Eye (tissue), 1 donor: Measurements from ENCODE around the gene VGF.
A peak's percentile ranks its signal among the peaks of the same experiment; 100 is the strongest.
"Not testable (repeated sequence)": the region's sequence is repeated elsewhere in the genome, so short reads cannot be mapped to it uniquely, and the experiment has no call there.

Experiments used
- DNase-seq: peaks from one replicate; pipeline ENCODE4 v3.0.0-alpha.2; 2015

The VGF gene

DNA sequence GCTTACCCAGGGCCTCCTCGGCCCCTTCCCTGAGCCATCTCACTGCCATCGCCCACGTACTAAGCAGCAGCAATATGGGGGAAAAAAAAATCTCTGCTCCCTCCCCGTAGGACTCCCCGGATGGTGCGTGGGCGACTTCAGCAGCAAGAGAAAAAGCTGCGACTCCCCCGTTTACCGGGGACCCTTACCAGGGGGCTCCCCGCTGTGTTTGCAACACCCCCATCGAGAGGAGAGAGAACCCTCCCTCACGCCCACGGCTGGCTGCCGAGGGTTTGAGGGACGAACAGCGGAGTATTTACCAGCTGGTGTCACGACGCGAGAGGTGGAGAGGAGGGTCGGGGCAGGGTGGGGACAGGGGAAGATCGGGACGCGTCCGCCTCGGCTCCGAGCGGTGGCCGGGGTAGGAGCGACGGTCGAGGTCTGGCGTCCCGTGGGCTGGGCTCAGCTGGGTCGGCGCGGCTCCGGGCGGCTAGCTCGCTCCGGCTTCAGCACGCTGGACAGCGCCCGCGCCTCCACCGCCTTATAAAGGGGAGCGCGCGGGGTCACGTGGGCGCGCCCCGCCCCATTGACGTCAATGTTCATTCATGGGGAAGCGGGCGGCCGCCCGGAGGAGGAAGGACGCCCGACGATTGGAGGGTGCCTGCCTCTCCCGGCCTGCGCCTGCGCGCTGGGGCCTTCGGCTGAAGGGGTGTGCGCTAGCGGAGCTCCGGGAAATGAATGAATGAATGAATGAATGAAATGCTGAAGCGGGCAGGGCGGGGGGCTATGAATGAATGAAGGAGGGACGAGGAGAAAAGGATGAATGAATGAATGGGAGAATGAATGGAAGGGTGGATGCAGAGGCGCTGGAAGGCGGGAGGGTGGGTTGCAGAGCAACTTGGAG, at the start of gene VGF:
Gene VGF, minus strand, starts transcription at position 495 of the 883 bp plus-strand sequence. CDS start 726 bp downstream, outside the sequence.
- peak; percentile 97 for DNase-seq

GRCh38 chr7:101212014-101212413, 46.6 kb upstream of the VGF start:
- no peak for DNase-seq

DNA sequence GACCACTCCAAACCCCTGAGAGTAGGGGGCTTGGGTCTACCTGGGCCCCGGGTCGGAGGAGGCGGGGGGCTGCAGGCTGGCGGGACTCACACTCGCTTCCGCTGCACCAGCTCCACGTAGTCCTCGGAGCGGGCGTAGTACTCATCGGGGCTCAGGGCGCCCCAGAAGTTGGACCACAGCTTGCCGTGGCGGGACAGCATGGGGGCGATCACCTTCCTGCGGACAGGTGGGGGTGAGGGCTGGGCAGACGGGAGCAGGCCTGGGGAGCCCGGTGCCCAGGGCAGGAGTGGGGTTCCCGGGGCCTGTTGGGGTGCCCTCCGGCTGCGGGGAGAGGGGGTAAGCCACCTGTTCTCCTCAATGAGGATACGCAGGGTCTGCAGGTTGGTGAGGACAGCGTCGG, 46.1 kb upstream of the VGF start:
- no peak for DNase-seq

DNA sequence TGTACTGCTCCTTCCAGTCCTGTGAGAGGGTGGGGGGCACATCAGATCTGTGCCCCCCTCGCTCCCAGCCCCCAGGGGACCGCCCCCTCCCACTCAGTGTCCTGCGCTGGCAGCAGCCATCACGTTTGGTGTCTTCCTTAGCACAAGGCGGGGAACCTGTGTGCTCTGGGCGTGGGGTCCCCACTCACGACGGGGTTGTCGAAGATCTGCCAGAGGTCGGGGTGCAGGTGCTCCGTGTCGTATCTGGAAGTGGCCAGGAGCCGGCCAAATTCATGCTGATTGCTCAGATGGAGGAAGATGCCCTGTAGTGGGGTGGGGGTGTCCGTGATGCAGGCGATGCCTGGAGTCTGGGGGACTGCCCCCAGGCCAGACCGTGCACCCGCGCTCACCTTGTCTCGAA, 44.8 kb upstream of the VGF start:
- no peak for DNase-seq

DNA sequence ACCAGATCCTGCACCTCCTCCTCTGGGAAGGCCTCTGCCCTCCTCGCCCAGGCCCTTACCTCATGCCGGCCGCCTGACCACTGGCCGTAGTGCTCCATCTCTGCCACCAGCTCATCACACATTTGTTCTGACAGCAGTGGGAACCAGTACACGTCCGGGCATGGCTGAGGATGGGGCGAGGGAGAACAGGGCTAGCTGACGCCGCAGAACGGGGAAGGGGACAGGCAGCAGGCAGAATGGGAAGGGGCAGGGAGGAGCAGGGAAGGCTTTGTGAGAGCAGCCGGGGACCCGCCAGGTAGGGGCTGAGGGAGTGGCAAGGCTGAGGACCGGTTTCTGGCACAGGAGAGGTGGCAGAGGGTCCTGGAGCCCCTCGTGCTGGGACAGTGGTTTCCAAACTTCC, 43.4 kb upstream of the VGF start:
- DNase-seq = no peak

DNA sequence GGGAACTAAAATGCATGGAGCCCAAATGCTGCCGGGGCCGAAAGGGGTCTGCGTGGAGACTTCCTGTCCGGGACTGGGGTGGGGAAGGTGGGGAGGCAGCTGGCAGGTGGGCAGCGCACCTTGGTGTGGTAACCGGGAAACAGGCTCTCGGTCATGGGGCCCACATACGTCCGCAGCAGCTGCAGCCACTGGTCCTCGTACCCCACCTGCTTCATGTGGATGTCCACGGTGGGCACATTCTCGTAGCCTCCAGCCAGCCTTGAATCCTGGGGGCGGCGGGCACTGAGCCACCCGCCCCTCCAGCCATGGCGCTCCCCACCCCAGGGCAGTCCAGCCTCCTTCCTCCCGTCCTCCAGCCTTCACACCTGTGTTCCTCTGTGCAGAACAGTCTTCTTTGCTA, 42.1 kb upstream of the VGF start:
- DNase-seq = no peak

GRCh38 chr7:101206665-101207042, 41.3 kb upstream of the VGF start:
- no peak for DNase-seq

GRCh38 chr7:101205901-101206664, 40.7 kb upstream of the VGF start:
- no peak for DNase-seq

DNA sequence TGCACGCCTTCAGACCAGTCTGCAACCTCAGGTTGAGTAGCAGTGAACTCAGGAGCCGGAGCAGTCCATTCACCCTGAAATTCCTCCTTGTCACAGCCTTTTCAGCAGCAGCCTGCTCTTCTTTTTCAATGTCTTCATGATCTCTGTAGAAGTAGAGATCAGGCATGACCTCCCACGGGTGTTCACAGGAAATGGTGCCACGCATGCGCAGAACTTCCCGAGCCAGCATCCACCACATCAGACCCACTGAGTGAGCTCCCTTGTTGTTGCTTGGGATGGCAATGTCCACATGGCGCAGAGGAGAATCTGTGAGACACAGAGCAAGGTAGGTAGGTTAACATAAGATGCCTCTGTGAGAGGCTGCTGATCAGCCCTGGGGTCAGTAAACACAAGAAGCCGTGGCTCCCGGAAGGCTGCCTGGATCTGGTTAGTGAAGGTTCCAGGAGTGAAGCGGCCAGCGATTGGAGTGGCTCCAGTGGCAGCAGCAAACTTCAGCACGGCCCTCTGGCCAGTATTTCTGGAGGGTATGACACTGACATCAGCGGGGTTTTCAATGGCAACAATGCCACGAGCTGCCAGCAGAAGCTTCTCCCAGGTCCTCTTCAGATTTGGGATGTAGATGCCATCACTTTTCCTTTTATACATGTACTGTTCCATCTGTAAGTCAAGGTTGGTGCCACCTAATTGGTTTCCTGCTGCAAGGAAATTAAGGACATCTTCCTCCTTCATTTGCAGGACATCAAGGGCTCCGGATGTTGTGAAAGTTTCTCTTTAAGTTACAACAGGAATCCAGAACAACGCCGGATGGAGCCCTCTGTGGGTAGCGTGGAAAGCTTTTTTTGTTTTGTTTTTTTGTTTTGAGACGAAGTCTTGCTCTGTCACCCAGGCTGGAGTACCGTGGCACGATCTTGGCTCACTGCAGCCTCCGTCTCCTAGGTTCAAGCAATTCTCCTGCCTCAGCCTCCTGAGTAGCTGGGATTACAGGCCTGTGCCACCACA, 38.7 kb upstream of the VGF start:
- not testable (repeated sequence) for DNase-seq

DNA sequence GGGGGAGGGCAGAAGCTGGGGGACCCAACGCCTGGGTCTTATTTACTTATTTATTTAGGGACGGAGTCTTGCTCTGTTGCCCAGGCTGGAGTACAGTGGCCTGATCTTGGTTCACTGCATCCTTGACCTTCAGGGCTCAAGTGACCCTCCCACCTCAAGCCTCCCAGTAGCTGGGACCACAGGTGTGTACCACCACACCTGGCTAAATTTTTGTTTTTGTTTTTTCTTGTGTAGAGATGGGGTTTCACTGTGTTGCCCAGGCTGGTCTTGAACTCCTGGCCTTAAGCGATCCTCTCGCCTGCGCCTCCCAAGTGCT, 37.2 kb upstream of the VGF start:
- no peak for DNase-seq

DNA sequence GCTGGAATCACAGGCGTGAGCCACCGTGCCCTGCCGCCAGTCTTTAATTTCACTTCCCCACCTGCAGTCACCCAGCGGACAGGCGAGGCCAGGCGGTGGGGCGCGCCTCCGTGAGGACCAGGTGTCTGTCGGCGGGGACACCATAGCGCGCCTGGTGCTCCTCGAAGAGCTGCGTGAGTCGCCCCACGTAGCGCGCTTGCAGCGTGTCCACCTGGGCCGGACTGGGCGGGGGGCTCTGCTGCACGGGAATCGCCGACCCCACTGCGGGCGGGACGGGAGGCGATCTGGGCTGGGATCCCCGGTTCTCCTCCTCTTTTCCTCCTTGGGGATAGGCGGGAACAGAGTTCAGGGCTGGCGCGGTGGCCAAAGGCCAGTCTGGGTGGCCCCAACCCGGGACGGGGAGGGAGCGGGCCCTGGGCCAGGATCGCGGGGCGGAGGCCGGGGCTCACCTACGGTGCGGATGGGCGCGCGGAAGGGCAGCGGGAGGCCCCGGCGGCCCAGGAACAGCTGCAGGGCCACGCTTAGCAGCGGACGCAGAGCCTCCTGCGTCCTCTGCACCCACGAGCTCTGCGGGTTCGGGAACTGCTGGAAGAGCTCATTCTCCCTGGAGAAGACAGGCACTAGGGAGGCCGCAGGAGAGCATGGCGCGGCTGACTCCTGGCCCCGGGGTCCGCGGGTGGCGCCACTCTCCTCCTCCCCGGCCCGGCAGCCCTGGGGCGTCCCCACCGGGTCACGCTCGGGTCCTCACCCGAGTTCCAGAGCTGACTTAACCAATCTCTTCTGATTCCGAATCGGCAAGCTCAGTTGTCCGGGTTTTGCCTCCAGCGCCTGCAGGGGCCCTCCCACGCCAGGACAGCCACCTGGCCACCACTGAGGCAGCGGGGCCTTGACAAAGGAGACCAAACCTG, 36.6 kb upstream of the VGF start:
- peak; percentile 20 for DNase-seq

- no peak for DNase-seq
These were observed 35.7 kb upstream of the VGF start, which contains the start of gene MOGAT3 for GRCh38 chr7:101200862-101201599. MOGAT3 (minus strand) TSS chr7:101201036; CDS start chr7:101200854, 182 bp downstream.

DNA sequence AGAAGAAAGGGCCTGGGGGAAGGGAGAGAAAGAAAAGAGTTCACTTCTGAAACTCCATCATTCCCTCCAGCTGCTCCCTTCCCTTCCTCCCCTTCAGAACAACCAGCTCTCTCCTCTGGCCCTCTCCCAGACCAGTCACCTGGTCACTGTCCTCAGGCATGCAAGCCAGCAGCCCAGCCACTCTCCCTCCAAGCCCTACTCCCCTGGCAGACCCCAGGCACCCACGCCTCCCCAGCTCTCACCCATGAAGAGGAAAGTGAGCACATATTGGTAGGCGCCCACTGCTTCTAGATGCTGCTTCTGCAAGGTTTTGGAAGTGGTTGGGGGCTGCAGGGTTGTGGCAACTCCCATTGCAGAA, 35.1 kb upstream of the VGF start:
- DNase-seq = no peak

GRCh38 chr7:101199522-101199921, 34.2 kb upstream of the VGF start:
- DNase-seq = not testable (repeated sequence)

DNA sequence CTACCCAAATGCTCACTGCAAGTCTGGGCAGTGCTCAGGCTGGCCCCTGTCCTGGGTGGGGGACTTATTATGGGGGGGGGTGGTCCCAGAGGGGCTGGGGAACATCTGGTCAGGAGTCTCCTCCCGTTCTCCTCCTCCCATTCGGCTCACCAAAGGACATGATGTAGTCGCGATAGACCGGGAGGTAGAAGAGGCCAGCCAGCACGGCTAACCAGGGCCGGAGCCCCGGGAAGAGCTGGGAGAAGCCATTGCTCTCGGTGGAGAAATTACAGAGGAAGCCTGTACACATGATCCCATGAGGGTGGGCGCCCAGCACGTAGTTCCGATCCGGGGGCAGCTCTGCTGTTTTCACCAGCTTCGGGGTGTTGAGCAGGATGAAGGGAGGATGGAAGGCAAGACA, 33.1 kb upstream of the VGF start:
- DNase-seq = no peak

DNA sequence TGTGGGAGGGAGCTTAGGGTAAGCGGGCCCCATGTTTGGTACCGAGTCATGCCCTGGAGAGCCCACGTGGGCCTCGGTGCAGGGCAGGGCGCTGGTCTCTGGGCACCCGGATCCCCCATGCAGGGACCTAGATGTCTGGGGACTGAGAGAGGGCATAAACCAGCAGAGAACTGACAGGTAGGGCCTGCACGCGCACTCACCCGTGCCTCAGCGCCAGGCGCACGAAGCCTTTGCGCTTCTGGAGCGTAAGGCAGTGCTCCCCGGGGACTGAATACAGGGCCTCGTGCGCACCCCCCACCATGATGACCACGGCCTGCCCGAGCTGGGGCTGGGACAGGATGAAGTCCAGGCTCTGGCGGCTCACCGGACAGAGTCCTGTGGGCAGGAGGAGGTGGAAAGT, 32.6 kb upstream of the VGF start:
- DNase-seq = no peak

- DNase-seq = no peak
These were observed 30.5 kb upstream of the VGF start for GRCh38 chr7:101195884-101196283.

DNA sequence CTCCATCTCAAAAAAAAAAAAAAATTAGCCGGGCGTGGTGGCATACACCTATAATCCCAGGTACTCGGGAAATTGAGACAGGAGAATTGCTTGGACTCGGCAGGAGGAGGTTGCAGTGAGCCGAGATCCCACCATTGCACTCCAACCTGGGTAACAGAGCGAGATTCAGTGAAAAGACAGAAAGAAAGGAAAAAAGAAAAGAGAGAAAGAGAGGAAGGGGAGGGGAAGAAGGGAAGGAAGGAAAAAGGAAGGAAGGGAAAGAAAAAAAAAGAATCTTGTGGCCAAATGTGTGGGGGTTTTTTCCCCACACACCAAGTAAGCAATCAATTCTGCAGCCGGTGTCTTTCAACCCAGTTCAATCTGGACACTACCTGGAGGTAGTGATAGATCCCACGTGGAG, 23.7 kb upstream of the VGF start:
- DNase-seq = no peak

DNA sequence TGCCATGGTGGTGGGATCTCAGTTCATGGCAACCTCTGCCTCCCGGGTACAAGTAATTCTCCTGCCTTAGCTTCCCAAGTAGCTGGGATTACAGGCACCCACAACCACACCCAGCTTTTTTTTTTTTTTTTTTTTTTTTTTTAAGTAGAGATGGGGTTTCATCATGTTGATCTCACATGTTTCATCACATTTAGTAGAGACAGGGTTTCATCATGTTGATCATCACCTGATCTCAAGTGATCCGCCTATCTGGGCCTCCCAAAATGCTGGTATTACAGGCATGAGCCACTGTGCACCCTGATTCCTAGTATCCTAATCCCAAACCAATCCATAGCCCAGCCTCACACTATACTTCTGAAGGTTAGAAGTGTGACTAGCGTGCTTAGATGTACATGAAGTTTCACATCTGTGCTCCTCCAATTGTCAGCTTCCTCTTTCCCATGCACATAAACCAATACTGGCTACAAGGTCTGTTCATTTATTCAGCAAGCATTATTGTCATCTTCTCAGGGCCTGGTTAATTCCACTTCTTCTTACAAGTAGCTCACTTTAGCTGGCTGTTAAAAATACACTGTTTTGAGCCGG, 21.6 kb upstream of the VGF start:
- no peak for DNase-seq

DNA sequence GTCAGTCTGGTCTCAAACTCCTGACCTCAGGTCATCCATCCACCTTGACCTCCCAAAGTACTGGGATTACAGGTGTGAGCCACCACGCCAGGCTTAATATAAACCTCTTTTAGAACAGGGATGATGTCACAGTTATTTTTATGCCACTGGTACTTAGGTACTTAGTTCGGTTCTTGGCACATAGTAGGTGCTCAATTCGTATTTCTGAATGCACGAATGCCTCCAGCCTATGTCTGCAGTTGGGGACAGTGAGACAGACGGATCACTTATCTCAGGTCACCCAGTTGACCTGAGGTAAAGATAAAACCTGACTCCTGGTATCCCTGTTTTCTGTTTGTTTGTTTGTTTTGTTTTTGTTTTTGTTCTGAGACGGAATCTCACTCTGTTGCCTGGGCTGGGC, 20.8 kb upstream of the VGF start:
- DNase-seq = no peak
